ENCODE measurements around the gene SNURF. TPM values are rescaled to one million over a fixed set of nuclear protein-coding genes. Genes with fewer than 3 reads are reported as not detected.

SNURF gene
- total and polyA plus RNA-seq, 9 of the 15 experiments (the other 6 are each of a cell fraction or from before 2014, with no cell fraction given), result 0.35 to 0.83 TPM; not detected in 7

- no peaks in the 10 kb centered on the region for H3K27me3 ChIP-seq (ENCODE audit: control insufficient read depth in 2 of 2, insufficient read depth in 2 of 2, low read length in 2 of 2)
- H3K4me3 ChIP-seq, result no peak overlapping the region
- H3K9ac ChIP-seq (ENCODE audit: insufficient read depth in 1 of 2, low read depth in 2 of 2, low read length in 2 of 2), result no peak overlapping the region
- ChIA-PET POLR2A (no interaction called here), CTCF (ENCODE audit: low intra/inter-chr PET ratio) (no interaction called here)
- no peak overlapping the region for H2AFZ ChIP-seq (ENCODE audit: low read depth, low read length)
- H3K4me2 ChIP-seq (ENCODE audit: insufficient read depth, low read length), result no peak overlapping the region
- H4K20me1 ChIP-seq (replicated peaks; ENCODE audit: control insufficient read depth, insufficient read depth, low read length), result no peaks in the 10 kb centered on the region
- no TSS peak for BruUV-seq (replicated peaks)
- WGBS (ENCODE audit: insufficient coverage, low coverage, missing lambda C conversion rate), result 0% methylated on average over 1 of the region's 1 CpG
- no peak for FAIRE-seq
- TF ChIP-seq BMI1 (IDR thresholded peaks at IDR 0.05; ENCODE audit: low read length) (no peak), TSC22D4 (tag; IDR thresholded peaks at IDR 0.05) (no peak), HNRNPK (IDR thresholded peaks at IDR 0.05; ENCODE audit: low read depth, low read length, poor library complexity, severe bottlenecking) (no peak), ZNF764 (CRISPR knock-in tag; IDR thresholded peaks at IDR 0.05; ENCODE audit: low read depth) (no peak), TRIM25 (IDR thresholded peaks at IDR 0.05; ENCODE audit: borderline replicate concordance) (no peak), ZNF431 (CRISPR knock-in tag; IDR thresholded peaks at IDR 0.05) (no peak), RHOXF2B (CRISPR knock-in tag; conservative IDR thresholded peaks at IDR 0.05) (no peak), SMAD3 (CRISPR knock-in tag; conservative IDR thresholded peaks at IDR 0.05) (no peak), TAF7 (tag; IDR thresholded peaks at IDR 0.05) (no peak), MXD1 (CRISPR knock-in tag; IDR thresholded peaks at IDR 0.05; ENCODE audit: borderline replicate concordance, poor library complexity, severe bottlenecking) (no peak)
- TF ChIP-seq, protein P1, sequence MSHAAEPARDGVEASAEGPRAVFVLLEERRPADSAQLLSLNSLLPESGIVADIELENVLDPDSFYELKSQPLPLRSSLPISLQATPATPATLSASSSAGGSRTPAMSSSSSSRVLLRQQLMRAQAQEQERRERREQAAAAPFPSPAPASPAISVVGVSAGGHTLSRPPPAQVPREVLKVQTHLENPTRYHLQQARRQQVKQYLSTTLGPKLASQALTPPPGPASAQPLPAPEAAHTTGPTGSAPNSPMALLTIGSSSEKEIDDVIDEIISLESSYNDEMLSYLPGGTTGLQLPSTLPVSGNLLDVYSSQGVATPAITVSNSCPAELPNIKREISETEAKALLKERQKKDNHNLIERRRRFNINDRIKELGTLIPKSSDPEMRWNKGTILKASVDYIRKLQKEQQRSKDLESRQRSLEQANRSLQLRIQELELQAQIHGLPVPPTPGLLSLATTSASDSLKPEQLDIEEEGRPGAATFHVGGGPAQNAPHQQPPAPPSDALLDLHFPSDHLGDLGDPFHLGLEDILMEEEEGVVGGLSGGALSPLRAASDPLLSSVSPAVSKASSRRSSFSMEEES (CRISPR knock-in tag; IDR thresholded peaks at IDR 0.05), result no peak
- no peak for ATAC-seq
- H3K27ac ChIP-seq (ENCODE audit: extremely low read depth, low read depth, low read length), result no peak overlapping the region
- H3K9me3 ChIP-seq (replicated peaks; ENCODE audit: control insufficient read depth, insufficient read depth, low read depth, low read length), result no peaks in the 10 kb centered on the region; the same call in 1 of the 2 replicates
- H3K4me1 ChIP-seq (replicated peaks in 1 of 2; ENCODE audit: control insufficient read depth in 2 of 2, insufficient read depth in 2 of 2, low read length in 2 of 2), result no peaks in the 10 kb centered on the region
- H3K36me3 ChIP-seq (ENCODE audit: control insufficient read depth, insufficient read depth, low read length), result no peaks in the 10 kb centered on the region
- no peaks in the 10 kb centered on the region for H3K9me1 ChIP-seq (ENCODE audit: control insufficient read depth, insufficient read depth, low read length)
- no peak for DNase-seq (ENCODE audit: extremely low read depth in 1 of 4, low spot score in 3 of 4)
- no peaks in the 10 kb centered on the region for H3K79me2 ChIP-seq (ENCODE audit: control insufficient read depth, insufficient read depth, low read length)
- intact Hi-C loops (cut with micrococcal nuclease) (no loop called here), in situ Hi-C loops (cut with MboI) (no loop called here)
Observed at GRCh38 chr15:24944954-24945353, 9.8 kb upstream of the SNURF start.

Data from K562 (cell line).